Testis (tissue), 2 donors: ENCODE results near the gene OR1E2.

Experiments
- CTCF ChIP-seq, 3 experiments: fragments of 450-650 bp in 2 of 3; fragments of 200-600 bp in 1 of 3; sonication (generic) in 1 of 3; IDR thresholded peaks; one replicate each; pipeline ENCODE4 v1.5.1; 2016 to 2019; ENCODE audit warnings: antibody characterized with exemption in 3 of 3, mild to moderate bottlenecking in 2 of 3, moderate library complexity in 1 of 3
- POLR2A ChIP-seq: fragments of 450-650 bp; IDR thresholded peaks from one replicate; pipeline ENCODE4 v1.6.1; 2017; ENCODE audit warnings: antibody characterized with exemption, mild to moderate bottlenecking, moderate library complexity

GRCh38 chr17:3398310-3398709 lies 35.3 kb downstream of the OR1E2 start, which contains the start of gene OR1E1:
- TF ChIP-seq CTCF (IDR thresholded peaks at IDR 0.05) (no peak), POLR2A (no peak)
